Epithelial cell of proximal tubule (primary cell): ENCODE measurements around the gene MRPS2. TPM values are rescaled to one million over a fixed set of nuclear protein-coding genes. Genes with fewer than 3 reads are reported as not detected.
"Not testable (repeated sequence)": the region's sequence is repeated elsewhere in the genome, so short reads cannot be mapped to it uniquely, and the experiment has no call there.

ENCODE experiments used
- DNase-seq: peaks from one replicate; pipeline ENCODE4 v3.0.0-alpha.2; 2011; ENCODE audit warnings: low read depth
- H3K4me3 ChIP-seq: 2 replicates; pipeline ENCODE4 v1.5.1; 2011; ENCODE audit warnings: low read depth, mild to moderate bottlenecking, low read length
- CTCF ChIP-seq: conservative IDR thresholded peaks from 2 replicates; pipeline ENCODE4 v1.5.1; 2012; ENCODE audit warnings: low read depth, mild to moderate bottlenecking, low read length
- total RNA-seq: library from RNA; depleted of rRNA; stranded (reverse); fragments of >200 nt; gene quantifications from 2 replicates; pipeline ENCODE4 v1.2.3, GENCODE V29; 2015

The MRPS2 gene
- total RNA-seq, 1 donor from 2014 or later = 68.1 TPM

GRCh38 chr9:135547756-135548736, 47.6 kb downstream of the MRPS2 start:
- H3K4me3 ChIP-seq = no peak overlapping the region
- no peak for DNase-seq
- no peak for TF ChIP-seq CTCF

GRCh38 chr9:135549478-135550343, 49.2 kb downstream of the MRPS2 start:
- not testable (repeated sequence) for DNase-seq, H3K4me3 ChIP-seq

GRCh38 chr9:135550344-135550918, 49.9 kb downstream of the MRPS2 start:
- no peak for DNase-seq
- no peak for TF ChIP-seq CTCF
- H3K4me3 ChIP-seq = no peak overlapping the region

- DNase-seq = no peak
- TF ChIP-seq CTCF = no peak
- H3K4me3 ChIP-seq = no peak overlapping the region
Measured at GRCh38 chr9:135551031-135551430, 50.5 kb downstream of the MRPS2 start.

GRCh38 chr9:135551456-135551855, 51.0 kb downstream of the MRPS2 start:
- no peak for TF ChIP-seq CTCF
- H3K4me3 ChIP-seq = no peak overlapping the region
- DNase-seq = no peak

- no peak for TF ChIP-seq CTCF
- no peak for DNase-seq
- no peak overlapping the region for H3K4me3 ChIP-seq
Measured at GRCh38 chr9:135552021-135552697, 51.7 kb downstream of the MRPS2 start.

- H3K4me3 ChIP-seq = no peak overlapping the region
- no peak for DNase-seq
- no peak for TF ChIP-seq CTCF
Measured at GRCh38 chr9:135552698-135553171, 52.3 kb downstream of the MRPS2 start.
